Prostate gland (tissue), 2 donors: ENCODE measurements around the gene PIGU. TPM values are rescaled to one million over a fixed set of nuclear protein-coding genes. Genes with fewer than 3 reads are reported as not detected.

ENCODE experiments used
- DNase-seq: peaks from one replicate; pipeline ENCODE4 v3.0.0-alpha.2; 2019; ENCODE audit warnings: low spot score
- H3K27ac ChIP-seq, 2 donors: fragments of 200-600 bp; sonication (generic); 2 replicates each; pipeline ENCODE4 v1.5.1; 2017 to 2019
- H3K27me3 ChIP-seq: fragments of 200-600 bp; sonication (generic); replicated peaks from 2 replicates; pipeline ENCODE4 v1.5.1; 2019; ENCODE audit not compliant: insufficient read depth
- H3K36me3 ChIP-seq, 2 donors: fragments of 200-600 bp; sonication (generic); 1 replicate in 1 of 2; 2 replicates in 1 of 2; pipeline versions ENCODE4 v1.5.1 to v1.8.1; 2017 to 2019
- H3K4me1 ChIP-seq: fragments of 200-600 bp; sonication (generic); replicated peaks from 2 replicates; pipeline ENCODE4 v1.5.1; 2019
- H3K4me3 ChIP-seq, 2 donors: fragments of 200-600 bp; sonication (generic); 2 replicates each; pipeline ENCODE4 v1.5.1; 2017 to 2019
- H3K9me3 ChIP-seq: fragments of 200-600 bp; sonication (generic); 2 replicates; pipeline ENCODE4 v1.5.1; 2017
- POLR2A ChIP-seq: fragments of 450-650 bp; IDR thresholded peaks from one replicate; pipeline ENCODE4 v1.6.1; 2016; ENCODE audit warnings: antibody characterized with exemption, mild to moderate bottlenecking
- POLR2AphosphoS5 ChIP-seq: sonication (generic); formaldehyde crosslinking; IDR thresholded peaks from one replicate; pipeline ENCODE4 v1.6.1; 2017; ENCODE audit warnings: antibody characterized with exemption
- WGBS: methylation state at CpG from one replicate; pipeline ENCODE4 v1.1.5; 2018; 5-methylcytosine and 5-hydroxymethylcytosine counted together
- intact Hi-C: fragments of 100-400 bp; cut with DNase I; formaldehyde crosslinking; loops from one replicate; pipeline ENCODE4 v1.14.2; 2022
- total RNA-seq, 2 donors: library from RNA; depleted of rRNA; stranded (reverse); fragments of >200 nt; gene quantifications; one replicate each; pipeline ENCODE4 v1.1.0, GENCODE V29; 2016
- TF ChIP-seq, protein P1 (sequence below), 4 experiments: fragments of 200-600 bp in 2 of 4; fragments of 450-650 bp in 2 of 4; sonication (generic) in 2 of 4; IDR thresholded peaks; 1 replicate in 3 of 4; 2 replicates in 1 of 4; pipeline ENCODE4 v1.5.1; 2016 to 2019; ENCODE audit warnings: antibody characterized with exemption in 4 of 4, mild to moderate bottlenecking in 2 of 4, moderate library complexity in 2 of 4

Gene PIGU
- total RNA-seq, 2 donors from 2014 or later, result 18.2 to 26.4 TPM

GRCh38 chr20:34689486-34689885 is 12.6 kb upstream of the PIGU start:
- 71% methylated on average over 2 of the region's 2 CpGs for WGBS
- intact Hi-C loops, result no loop called here
- H3K9me3 ChIP-seq, result no peaks in the 10 kb centered on the region
- H3K4me3 ChIP-seq, result no peak overlapping the region
- TF ChIP-seq POLR2A (no peak), POLR2AphosphoS5 (no peak)
- TF ChIP-seq, protein P1, sequence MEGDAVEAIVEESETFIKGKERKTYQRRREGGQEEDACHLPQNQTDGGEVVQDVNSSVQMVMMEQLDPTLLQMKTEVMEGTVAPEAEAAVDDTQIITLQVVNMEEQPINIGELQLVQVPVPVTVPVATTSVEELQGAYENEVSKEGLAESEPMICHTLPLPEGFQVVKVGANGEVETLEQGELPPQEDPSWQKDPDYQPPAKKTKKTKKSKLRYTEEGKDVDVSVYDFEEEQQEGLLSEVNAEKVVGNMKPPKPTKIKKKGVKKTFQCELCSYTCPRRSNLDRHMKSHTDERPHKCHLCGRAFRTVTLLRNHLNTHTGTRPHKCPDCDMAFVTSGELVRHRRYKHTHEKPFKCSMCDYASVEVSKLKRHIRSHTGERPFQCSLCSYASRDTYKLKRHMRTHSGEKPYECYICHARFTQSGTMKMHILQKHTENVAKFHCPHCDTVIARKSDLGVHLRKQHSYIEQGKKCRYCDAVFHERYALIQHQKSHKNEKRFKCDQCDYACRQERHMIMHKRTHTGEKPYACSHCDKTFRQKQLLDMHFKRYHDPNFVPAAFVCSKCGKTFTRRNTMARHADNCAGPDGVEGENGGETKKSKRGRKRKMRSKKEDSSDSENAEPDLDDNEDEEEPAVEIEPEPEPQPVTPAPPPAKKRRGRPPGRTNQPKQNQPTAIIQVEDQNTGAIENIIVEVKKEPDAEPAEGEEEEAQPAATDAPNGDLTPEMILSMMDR (IDR thresholded peaks at IDR 0.05), result no peak
- no peaks in the 10 kb centered on the region for H3K4me1 ChIP-seq
- DNase-seq, result no peak
- H3K36me3 ChIP-seq, result no peaks in the 10 kb centered on the region
- no peaks in the 10 kb centered on the region for H3K27me3 ChIP-seq
- no peak overlapping the region for H3K27ac ChIP-seq

- Histone ChIP-seq H3K9me3 (no peaks in the 10 kb centered on the region), H3K4me3 (no peak overlapping the region), H3K27ac (no peak overlapping the region), H3K36me3 (no peaks in the 10 kb centered on the region), H3K27me3 (no peaks in the 10 kb centered on the region), H3K4me1 (no peaks in the 10 kb centered on the region)
- 92% methylated on average over 3 of the region's 3 CpGs for WGBS
- no peak for DNase-seq
- intact Hi-C loops, result no loop called here
- no peak for TF ChIP-seq POLR2AphosphoS5
- no peak for TF ChIP-seq POLR2A
- TF ChIP-seq, protein P1 (IDR thresholded peaks at IDR 0.05), result no peak
These were observed 6.8 kb upstream of the PIGU start for GRCh38 chr20:34683667-34684066.

DNA sequence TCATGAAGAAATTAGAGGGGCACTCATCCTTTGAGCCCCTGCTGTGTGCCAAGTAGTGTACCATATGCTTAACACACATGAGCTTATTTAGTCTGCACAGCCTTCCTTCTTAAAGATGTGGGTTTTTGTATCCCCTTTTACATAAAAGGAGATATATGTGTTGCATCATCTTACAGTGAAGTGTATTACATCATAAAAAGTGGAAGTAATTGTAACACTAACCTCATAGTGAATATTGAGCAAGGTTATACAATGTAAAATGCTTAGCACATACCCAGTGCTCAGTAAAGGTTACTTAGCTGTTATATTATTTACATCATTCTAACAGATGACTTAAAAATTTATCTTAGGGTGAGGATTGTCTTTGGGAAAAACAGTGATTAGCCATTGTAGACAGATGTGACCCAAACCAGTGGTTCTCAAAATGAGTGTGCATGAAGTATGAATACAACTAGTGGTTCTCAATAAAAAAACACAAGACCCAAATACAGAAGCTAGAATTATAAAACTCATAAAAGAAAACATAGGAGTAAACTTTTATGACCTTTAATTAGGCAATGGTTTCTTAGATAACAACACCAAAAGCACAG is 3.8 kb upstream of the PIGU start:
- Histone ChIP-seq H3K4me3 (no peak overlapping the region), H3K36me3 (no peaks in the 10 kb centered on the region), H3K27me3 (no peaks in the 10 kb centered on the region), H3K4me1 (no peaks in the 10 kb centered on the region), H3K27ac (no peak overlapping the region), H3K9me3 (no peaks in the 10 kb centered on the region)
- no peak for DNase-seq
- intact Hi-C loops, result no loop called here
- TF ChIP-seq POLR2AphosphoS5 (no peak), POLR2A (no peak)
- TF ChIP-seq, protein P1 (IDR thresholded peaks at IDR 0.05), result no peak

DNA sequence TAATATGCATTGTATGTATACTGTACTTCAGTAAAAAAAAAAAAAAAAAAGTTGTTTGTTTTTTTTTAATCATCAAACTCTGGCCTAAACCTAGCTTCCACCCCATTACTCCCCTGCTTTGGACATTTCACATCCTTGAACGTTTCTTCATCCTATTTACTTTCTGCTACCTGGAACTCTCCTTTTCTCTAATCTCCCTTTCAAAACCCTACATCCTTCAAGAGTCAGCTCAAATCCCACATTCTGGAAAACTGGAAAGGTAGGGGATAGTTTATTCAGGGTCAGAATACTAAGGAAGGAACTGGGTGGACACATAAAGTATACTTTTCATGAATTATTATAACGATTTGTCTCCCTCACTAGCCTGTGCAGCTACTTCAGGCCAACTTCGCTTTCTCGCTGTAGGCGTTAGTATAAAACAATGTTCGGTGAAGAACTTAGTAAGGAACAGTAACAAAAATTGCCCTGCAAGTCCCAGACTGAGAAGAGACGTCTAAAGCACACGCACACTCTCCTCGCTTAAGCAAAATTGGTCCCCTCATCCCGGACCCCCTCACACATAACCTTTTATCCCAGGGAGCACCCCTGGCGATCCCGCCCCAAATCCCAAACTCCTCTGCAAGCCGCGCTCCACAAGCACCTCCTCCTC is 775 bp downstream of the PIGU start:
- no peaks in the 10 kb centered on the region for H3K27me3 ChIP-seq
- H3K4me3 ChIP-seq, result peak overlapping the region; percentile 43 to 71
- no peaks in the 10 kb centered on the region for H3K36me3 ChIP-seq
- DNase-seq, result no peak
- WGBS, result under 1% methylated on average over 14 of the region's 14 CpGs
- no peaks in the 10 kb centered on the region for H3K4me1 ChIP-seq
- intact Hi-C loops, result no loop called here
- H3K9me3 ChIP-seq, result no peaks in the 10 kb centered on the region
- TF ChIP-seq, protein P1 (IDR thresholded peaks at IDR 0.05), result no peak
- TF ChIP-seq POLR2AphosphoS5 (no peak), POLR2A (no peak)
- H3K27ac ChIP-seq, result peak overlapping the region; percentile 68 to 78

DNA sequence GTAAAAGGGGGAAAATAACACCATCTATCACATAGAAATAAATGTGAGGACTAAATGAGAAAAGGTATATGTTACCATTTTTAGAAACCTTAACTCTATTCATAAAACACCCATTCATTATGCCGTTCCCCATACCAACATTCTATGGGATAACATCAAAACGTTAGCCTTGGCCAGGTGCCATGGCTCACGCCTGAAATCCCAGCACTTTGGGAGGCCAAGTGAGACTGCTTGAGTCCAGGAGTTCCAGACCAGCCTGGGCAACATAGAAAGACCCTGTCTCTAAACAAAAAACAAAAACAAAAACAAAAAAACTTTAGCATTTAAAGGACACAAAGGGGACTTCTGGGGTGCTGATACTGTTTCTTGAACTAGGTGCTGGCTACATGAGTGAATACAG is 1.3 kb downstream of the PIGU start:
- no peak for DNase-seq
- Histone ChIP-seq H3K27me3 (no peaks in the 10 kb centered on the region), H3K36me3 (no peaks in the 10 kb centered on the region), H3K4me1 (no peaks in the 10 kb centered on the region), H3K9me3 (no peaks in the 10 kb centered on the region), H3K4me3 (no peak overlapping the region), H3K27ac (no peak overlapping the region)
- intact Hi-C loops, result no loop called here
- TF ChIP-seq, protein P1 (IDR thresholded peaks at IDR 0.05), result no peak
- TF ChIP-seq POLR2A, result no peak
- TF ChIP-seq POLR2AphosphoS5, result no peak
- 14% methylated on average over 3 of the region's 3 CpGs for WGBS
